ENCODE measurements around the gene PPP2R2D.
A peak's percentile ranks its signal among the peaks of the same experiment; 100 is the strongest.

PPP2R2D gene

GRCh38 chr10:131890276-131891195 is 10.3 kb upstream of the PPP2R2D start:
- Histone ChIP-seq H3K4me1 (ENCODE audit: control extremely low read depth in 1 of 4, control insufficient read depth in 4 of 4, insufficient read depth in 4 of 4, low read length in 3 of 4) (peaks cover 0 to 12% (median under 1%) of the 10 kb centered on the region in 4 experiments), H3K36me3 (ENCODE audit: control insufficient read depth in 4 of 4, insufficient read depth in 4 of 4, low read length in 3 of 4) (no peaks in the 10 kb centered on the region), H3K9me3 (ENCODE audit: control extremely low read depth in 1 of 5, control insufficient read depth in 4 of 5, insufficient read depth in 2 of 5, low read depth in 1 of 5, low read length in 4 of 5) (no peaks in the 10 kb centered on the region), H3K4me3 (ENCODE audit: control insufficient read depth in 1 of 7, extremely low read depth in 1 of 7, insufficient read depth in 4 of 7, low read depth in 2 of 7, low read length in 6 of 7) (no peak overlapping the region), H3K27ac (ENCODE audit: insufficient read depth in 1 of 2, low read depth in 1 of 2, low read length in 2 of 2, poor library complexity in 1 of 2, severe bottlenecking in 2 of 2) (no peak overlapping the region), H3K27me3 (replicated peaks in 2 of 5; ENCODE audit: control insufficient read depth in 4 of 5, insufficient read depth in 5 of 5, low read length in 4 of 5) (peaks cover 0 to 18% (median 4%) of the 10 kb centered on the region in 5 experiments)
- no peak for DNase-seq
- WGBS (ENCODE audit: insufficient coverage): 90% methylated on average over 9 of the region's 11 CpGs
- POLR2A ChIA-PET: no interaction called here
- CTCF ChIA-PET: interaction anchor here (0.7 to 1.7 kb wide), 3 partner anchors 21 to 433 kb away, joined by 3 to 4 read pairs (median 3); no protein-coding TSS in a partner anchor

- peaks cover under 1 to 11% (median 3%) of the 10 kb centered on the region in 4 experiments for H3K4me1 ChIP-seq (ENCODE audit: control extremely low read depth in 1 of 4, control insufficient read depth in 4 of 4, insufficient read depth in 4 of 4, low read length in 3 of 4)
- no peaks in the 10 kb centered on the region for H3K9me3 ChIP-seq (ENCODE audit: control extremely low read depth in 1 of 5, control insufficient read depth in 4 of 5, insufficient read depth in 2 of 5, low read depth in 1 of 5, low read length in 4 of 5)
- 50% methylated on average over 23 of the region's 24 CpGs for WGBS (ENCODE audit: insufficient coverage)
- POLR2A ChIA-PET: no interaction called here
- CTCF ChIA-PET: interaction anchor here (0.7 to 1.7 kb wide), 4 partner anchors 11 to 434 kb away, joined by 3 to 4 read pairs (median 4); no protein-coding TSS in a partner anchor
- DNase-seq: peak in 2 of 3 donors; percentile 37 to 57
- H3K27ac ChIP-seq (ENCODE audit: insufficient read depth in 1 of 2, low read depth in 1 of 2, low read length in 2 of 2, poor library complexity in 1 of 2, severe bottlenecking in 2 of 2): peak overlapping the region in 1 of 2 experiments; percentile 49
- no peak overlapping the region for H3K4me3 ChIP-seq (ENCODE audit: control insufficient read depth in 1 of 7, extremely low read depth in 1 of 7, insufficient read depth in 4 of 7, low read depth in 2 of 7, low read length in 6 of 7)
- no peaks in the 10 kb centered on the region for H3K36me3 ChIP-seq (ENCODE audit: control insufficient read depth in 4 of 4, insufficient read depth in 4 of 4, low read length in 3 of 4)
- peaks cover 0 to 18% (median 4%) of the 10 kb centered on the region in 5 experiments for H3K27me3 ChIP-seq (replicated peaks in 2 of 5; ENCODE audit: control insufficient read depth in 4 of 5, insufficient read depth in 5 of 5, low read length in 4 of 5)
These were observed 9.4 kb upstream of the PPP2R2D start for GRCh38 chr10:131891196-131891928.

DNA sequence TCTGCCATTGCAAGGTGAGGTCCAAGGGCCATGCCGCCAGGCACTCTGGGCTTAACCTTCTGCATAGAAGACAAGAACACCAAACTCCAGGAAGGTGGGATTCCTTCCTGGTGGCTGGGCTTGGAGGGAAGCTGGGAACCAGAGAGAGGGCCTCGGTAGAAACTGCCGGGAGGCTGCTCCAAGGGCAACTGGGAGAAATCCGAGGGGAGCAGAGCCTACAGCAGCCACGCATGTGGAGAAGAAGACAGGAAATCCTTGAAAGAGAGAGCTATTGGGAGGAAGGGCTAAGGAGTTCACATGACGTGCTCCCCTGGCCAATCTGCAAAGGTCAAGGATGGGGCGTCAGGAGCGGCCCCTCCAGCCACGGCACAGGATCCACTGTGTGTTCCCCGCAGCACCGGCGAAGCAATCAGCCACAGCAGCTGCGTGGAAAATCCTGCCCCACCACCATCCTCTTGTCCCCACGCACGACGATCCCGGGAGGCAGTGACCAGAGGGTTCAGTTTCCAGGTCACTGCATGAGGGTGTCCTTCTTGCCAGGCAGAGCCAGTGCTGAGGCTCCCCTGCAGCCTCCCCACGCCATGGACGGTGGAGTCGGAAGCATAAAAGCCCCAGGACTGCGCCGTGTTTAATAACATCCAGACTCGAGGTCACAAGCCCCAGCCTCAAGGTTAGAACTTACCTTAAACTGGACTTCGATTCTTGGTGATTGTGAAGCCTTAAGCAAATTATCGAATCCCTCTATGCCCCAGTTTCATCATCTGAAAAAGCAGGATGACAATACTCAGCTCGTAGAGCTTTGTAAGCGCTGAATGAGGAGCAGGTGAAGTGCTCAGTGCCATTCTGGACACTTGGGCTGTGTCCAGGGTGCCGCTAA is 8.6 kb upstream of the PPP2R2D start:
- CTCF ChIA-PET: interaction anchor here (1.1 to 1.7 kb wide), 3 partner anchors 12 to 131 kb away, joined by 3 to 4 read pairs (median 4); no protein-coding TSS in a partner anchor
- WGBS (ENCODE audit: insufficient coverage): 90% methylated on average over 25 of the region's 28 CpGs
- Histone ChIP-seq H3K27me3 (replicated peaks in 2 of 5; ENCODE audit: control insufficient read depth in 4 of 5, insufficient read depth in 5 of 5, low read length in 4 of 5) (peaks cover 0 to 18% (median 4%) of the 10 kb centered on the region in 5 experiments), H3K9me3 (ENCODE audit: control extremely low read depth in 1 of 5, control insufficient read depth in 4 of 5, insufficient read depth in 2 of 5, low read depth in 1 of 5, low read length in 4 of 5) (no peaks in the 10 kb centered on the region), H3K27ac (ENCODE audit: insufficient read depth in 1 of 2, low read depth in 1 of 2, low read length in 2 of 2, poor library complexity in 1 of 2, severe bottlenecking in 2 of 2) (peak overlapping the region in 1 of 2 experiments; percentile 49), H3K36me3 (ENCODE audit: control insufficient read depth in 4 of 4, insufficient read depth in 4 of 4, low read length in 3 of 4) (no peaks in the 10 kb centered on the region), H3K4me1 (ENCODE audit: control extremely low read depth in 1 of 4, control insufficient read depth in 4 of 4, insufficient read depth in 4 of 4, low read length in 3 of 4) (peaks cover 7 to 19% (median 9%) of the 10 kb centered on the region in 4 experiments), H3K4me3 (ENCODE audit: control insufficient read depth in 1 of 7, extremely low read depth in 1 of 7, insufficient read depth in 4 of 7, low read depth in 2 of 7, low read length in 6 of 7) (no peak overlapping the region)
- POLR2A ChIA-PET: no interaction called here
- DNase-seq: no peak

- H3K4me3 ChIP-seq (ENCODE audit: control insufficient read depth in 1 of 7, extremely low read depth in 1 of 7, insufficient read depth in 4 of 7, low read depth in 2 of 7, low read length in 6 of 7): no peak overlapping the region
- no peaks in the 10 kb centered on the region for H3K36me3 ChIP-seq (ENCODE audit: control insufficient read depth in 4 of 4, insufficient read depth in 4 of 4, low read length in 3 of 4)
- peaks cover 8 to 28% (median 16%) of the 10 kb centered on the region in 4 experiments for H3K4me1 ChIP-seq (ENCODE audit: control extremely low read depth in 1 of 4, control insufficient read depth in 4 of 4, insufficient read depth in 4 of 4, low read length in 3 of 4)
- WGBS (ENCODE audit: insufficient coverage): 99% methylated on average over 18 of the region's 27 CpGs
- no peaks in the 10 kb centered on the region for H3K9me3 ChIP-seq (ENCODE audit: control extremely low read depth in 1 of 5, control insufficient read depth in 4 of 5, insufficient read depth in 2 of 5, low read depth in 1 of 5, low read length in 4 of 5)
- POLR2A ChIA-PET: no interaction called here
- CTCF ChIA-PET: interaction anchor here (1.7 kb wide), 1 partner anchor 130 kb away, joined by 4 read pairs; no protein-coding TSS in a partner anchor
- peaks cover 0 to 18% (median 4%) of the 10 kb centered on the region in 5 experiments for H3K27me3 ChIP-seq (replicated peaks in 2 of 5; ENCODE audit: control insufficient read depth in 4 of 5, insufficient read depth in 5 of 5, low read length in 4 of 5)
- no peak overlapping the region for H3K27ac ChIP-seq (ENCODE audit: insufficient read depth in 1 of 2, low read depth in 1 of 2, low read length in 2 of 2, poor library complexity in 1 of 2, severe bottlenecking in 2 of 2)
- DNase-seq: no peak
These were observed 7.8 kb upstream of the PPP2R2D start for GRCh38 chr10:131892806-131893675.

DNA sequence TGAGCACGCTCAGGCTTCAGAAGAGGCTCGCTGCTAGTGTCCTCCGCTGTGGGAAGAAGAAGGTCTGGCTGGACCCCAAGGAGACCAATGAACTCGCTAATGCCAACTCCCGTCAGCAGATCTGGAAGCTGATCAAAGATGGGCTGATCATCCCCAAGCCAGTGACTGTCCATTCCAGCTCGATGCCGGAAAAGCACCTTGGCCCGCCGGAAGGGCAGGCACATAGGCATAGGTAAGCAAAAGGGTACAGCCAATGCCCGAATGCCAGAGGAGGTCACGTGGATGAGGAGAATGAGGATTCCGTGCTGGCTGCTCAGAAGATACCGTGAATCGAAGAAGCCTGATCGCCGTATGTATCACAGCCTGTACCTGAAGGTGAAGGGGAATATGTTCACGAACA is 5.7 kb upstream of the PPP2R2D start:
- Histone ChIP-seq H3K4me3 (ENCODE audit: control insufficient read depth in 1 of 7, extremely low read depth in 1 of 7, insufficient read depth in 4 of 7, low read depth in 2 of 7, low read length in 6 of 7) (no peak overlapping the region), H3K4me1 (ENCODE audit: control extremely low read depth in 1 of 4, control insufficient read depth in 4 of 4, insufficient read depth in 4 of 4, low read length in 3 of 4) (peaks cover 8 to 48% (median 23%) of the 10 kb centered on the region in 4 experiments), H3K27ac (ENCODE audit: insufficient read depth in 1 of 2, low read depth in 1 of 2, low read length in 2 of 2, poor library complexity in 1 of 2, severe bottlenecking in 2 of 2) (no peak overlapping the region), H3K36me3 (ENCODE audit: control insufficient read depth in 4 of 4, insufficient read depth in 4 of 4, low read length in 3 of 4) (no peaks in the 10 kb centered on the region), H3K9me3 (ENCODE audit: control extremely low read depth in 1 of 5, control insufficient read depth in 4 of 5, insufficient read depth in 2 of 5, low read depth in 1 of 5, low read length in 4 of 5) (no peaks in the 10 kb centered on the region), H3K27me3 (replicated peaks in 2 of 5; ENCODE audit: control insufficient read depth in 4 of 5, insufficient read depth in 5 of 5, low read length in 4 of 5) (peaks cover 0 to 23% (median 4%) of the 10 kb centered on the region in 5 experiments)
- POLR2A ChIA-PET: interaction anchor here (0.6 kb wide), 1 partner anchor 14 kb away, joined by 3 read pairs; no protein-coding TSS in a partner anchor
- CTCF ChIA-PET: interaction anchor here (1.3 kb wide), 1 partner anchor 10 kb away, joined by 5 read pairs; no protein-coding TSS in a partner anchor
- DNase-seq: no peak
- WGBS (ENCODE audit: insufficient coverage): 97% methylated on average over 15 of the region's 17 CpGs

Measured in common myeloid progenitor, CD34-positive (primary cell).